HUES64 (cell line): ENCODE results near the gene CD93.
A peak's percentile ranks its signal among the peaks of the same experiment; 100 is the strongest.

ENCODE experiments used
- H3K27ac ChIP-seq: 2 replicates; pipeline ENCODE4 v1.7.0; 2013; ENCODE audit warnings: low read depth, low read length, inconsistent platforms
- H3K27me3 ChIP-seq: 2 replicates; pipeline ENCODE4 v1.6.1; 2013; ENCODE audit warnings: mild to moderate bottlenecking, low read length; ENCODE audit not compliant: insufficient read depth
- H3K36me3 ChIP-seq: 2 replicates; pipeline ENCODE4 v1.6.1; 2013; ENCODE audit warnings: mild to moderate bottlenecking, low read length; ENCODE audit not compliant: insufficient read depth
- H3K4me1 ChIP-seq: 2 replicates; pipeline ENCODE4 v1.6.1; 2013; ENCODE audit warnings: mild to moderate bottlenecking, low read length, moderate library complexity; ENCODE audit not compliant: insufficient read depth
- H3K4me3 ChIP-seq: 2 replicates; pipeline ENCODE4 v1.5.1; 2013; ENCODE audit warnings: mild to moderate bottlenecking, low read length, moderate library complexity
- H3K9ac ChIP-seq: 2 replicates; pipeline ENCODE4 v1.6.1; 2013; ENCODE audit warnings: mild to moderate bottlenecking, low read depth, low read length
- H3K9me3 ChIP-seq: 2 replicates; pipeline ENCODE4 v1.6.1; 2013; ENCODE audit warnings: low read depth, low read length; ENCODE audit not compliant: insufficient read depth
- WGBS: fragments of 150-250, 120-280 bp; methylation state at CpG from one replicate; pipeline ENCODE4 v1.1.7; 2013; ENCODE audit warnings: missing lambda C conversion rate; 5-methylcytosine and 5-hydroxymethylcytosine counted together

Gene CD93

GRCh38 chr20:23039136-23039875, 46.8 kb downstream of the CD93 start:
- WGBS, result 88% methylated on average over 5 of the region's 5 CpGs

GRCh38 chr20:23037017-23037481, 49.1 kb downstream of the CD93 start:
- H3K27ac ChIP-seq, result no peak overlapping the region
- 45% methylated on average over 3 of the region's 3 CpGs for WGBS
- no peak overlapping the region for H3K9ac ChIP-seq
- peaks cover 89% of the 10 kb centered on the region for H3K27me3 ChIP-seq
- H3K36me3 ChIP-seq, result no peaks in the 10 kb centered on the region
- peaks cover 6% of the 10 kb centered on the region; the same call in 1 of the 2 replicates for H3K4me1 ChIP-seq
- no peak overlapping the region for H3K4me3 ChIP-seq
- no peaks in the 10 kb centered on the region for H3K9me3 ChIP-seq

More at GRCh38 chr20:23039136-23039875, 46.8 kb downstream of the CD93 start:
- H3K27ac ChIP-seq, result no peak overlapping the region
- no peaks in the 10 kb centered on the region for H3K9me3 ChIP-seq
- no peaks in the 10 kb centered on the region for H3K36me3 ChIP-seq
- no peak overlapping the region for H3K4me3 ChIP-seq
- H3K27me3 ChIP-seq, result peaks cover 80% of the 10 kb centered on the region
- H3K4me1 ChIP-seq, result peaks cover 17% of the 10 kb centered on the region
- no peak overlapping the region for H3K9ac ChIP-seq

DNA sequence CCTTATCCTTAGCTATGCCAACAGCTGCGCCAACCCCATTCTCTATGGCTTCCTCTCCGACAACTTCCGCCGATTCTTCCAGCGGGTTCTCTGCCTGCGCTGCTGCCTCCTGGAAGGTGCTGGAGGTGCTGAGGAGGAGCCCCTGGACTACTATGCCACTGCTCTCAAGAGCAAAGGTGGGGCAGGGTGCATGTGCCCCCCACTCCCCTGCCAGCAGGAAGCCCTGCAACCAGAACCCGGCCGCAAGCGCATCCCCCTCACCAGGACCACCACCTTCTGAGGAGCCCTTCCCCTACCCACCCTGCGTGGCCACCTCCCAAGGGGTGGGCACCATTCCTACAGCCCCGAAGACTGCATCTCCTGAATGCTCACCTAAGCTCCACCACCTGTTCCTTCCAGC, 49.8 kb downstream of the CD93 start:
- 99% methylated on average over 11 of the region's 11 CpGs for WGBS

DNA sequence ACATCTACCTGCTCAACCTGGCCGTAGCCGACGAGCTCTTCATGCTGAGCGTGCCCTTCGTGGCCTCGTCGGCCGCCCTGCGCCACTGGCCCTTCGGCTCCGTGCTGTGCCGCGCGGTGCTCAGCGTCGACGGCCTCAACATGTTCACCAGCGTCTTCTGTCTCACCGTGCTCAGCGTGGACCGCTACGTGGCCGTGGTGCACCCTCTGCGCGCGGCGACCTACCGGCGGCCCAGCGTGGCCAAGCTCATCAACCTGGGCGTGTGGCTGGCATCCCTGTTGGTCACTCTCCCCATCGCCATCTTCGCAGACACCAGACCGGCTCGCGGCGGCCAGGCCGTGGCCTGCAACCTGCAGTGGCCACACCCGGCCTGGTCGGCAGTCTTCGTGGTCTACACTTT, 50.4 kb downstream of the CD93 start:
- Histone ChIP-seq H3K9me3 (no peaks in the 10 kb centered on the region), H3K4me1 (no peaks in the 10 kb centered on the region), H3K27me3 (peaks cover 81% of the 10 kb centered on the region), H3K9ac (no peak overlapping the region), H3K27ac (no peak overlapping the region), H3K4me3 (peak overlapping the region; percentile 45), H3K36me3 (no peaks in the 10 kb centered on the region)
- WGBS, result 94% methylated on average over 41 of the region's 41 CpGs

More for the DNA sequence above, 49.8 kb downstream of the CD93 start:
- H3K4me1 ChIP-seq, result no peaks in the 10 kb centered on the region
- H3K4me3 ChIP-seq, result no peak overlapping the region
- H3K9ac ChIP-seq, result no peak overlapping the region
- H3K27ac ChIP-seq, result no peak overlapping the region
- no peaks in the 10 kb centered on the region for H3K36me3 ChIP-seq
- no peaks in the 10 kb centered on the region for H3K9me3 ChIP-seq
- peaks cover 83% of the 10 kb centered on the region for H3K27me3 ChIP-seq

GRCh38 chr20:23034721-23035671, 51.1 kb downstream of the CD93 start, which contains the start of gene SSTR4:
TSS of gene SSTR4 (plus strand) at chr20:23035312. CDS start at chr20:23035484, 172 bp downstream.
- no peak within 1 kb of the TSS for H3K27ac ChIP-seq
- WGBS, result 20% methylated on average over 83 of the region's 83 CpGs
- H3K4me3 ChIP-seq, result peak within 1 kb of the TSS; percentile 45
- no peak within 1 kb of the TSS for H3K9ac ChIP-seq
- no peaks in the 10 kb centered on the region for H3K36me3 ChIP-seq
- no peaks in the 10 kb centered on the region for H3K4me1 ChIP-seq
- H3K27me3 ChIP-seq, result peaks cover 74% of the 10 kb centered on the region
- H3K9me3 ChIP-seq, result no peaks in the 10 kb centered on the region

GRCh38 chr20:23033918-23034317, 52.2 kb downstream of the CD93 start:
- Histone ChIP-seq H3K4me3 (no peak overlapping the region), H3K4me1 (no peaks in the 10 kb centered on the region), H3K27ac (no peak overlapping the region), H3K9ac (no peak overlapping the region), H3K36me3 (no peaks in the 10 kb centered on the region), H3K27me3 (peaks cover 74% of the 10 kb centered on the region), H3K9me3 (no peaks in the 10 kb centered on the region)
- whole genome bisulfite sequencing, result 89% methylated on average over 4 of the region's 4 CpGs

- peaks cover 63% of the 10 kb centered on the region for H3K27me3 ChIP-seq
- H3K27ac ChIP-seq, result no peak overlapping the region
- 96% methylated on average over 5 of the region's 5 CpGs for WGBS
- H3K9me3 ChIP-seq, result no peaks in the 10 kb centered on the region
- H3K4me3 ChIP-seq, result no peak overlapping the region
- no peaks in the 10 kb centered on the region for H3K4me1 ChIP-seq
- no peak overlapping the region for H3K9ac ChIP-seq
- no peaks in the 10 kb centered on the region for H3K36me3 ChIP-seq
Observed at GRCh38 chr20:23032750-23033078, 53.4 kb downstream of the CD93 start.

GRCh38 chr20:23032056-23032749, 53.9 kb downstream of the CD93 start:
- H3K4me1 ChIP-seq, result no peaks in the 10 kb centered on the region
- WGBS, result 95% methylated on average over 6 of the region's 6 CpGs
- no peak overlapping the region for H3K9ac ChIP-seq
- H3K9me3 ChIP-seq, result no peaks in the 10 kb centered on the region
- H3K4me3 ChIP-seq, result no peak overlapping the region
- H3K27ac ChIP-seq, result no peak overlapping the region
- no peaks in the 10 kb centered on the region for H3K36me3 ChIP-seq
- peaks cover 58% of the 10 kb centered on the region for H3K27me3 ChIP-seq

GRCh38 chr20:23031346-23031745, 54.8 kb downstream of the CD93 start:
- 95% methylated on average over 6 of the region's 6 CpGs for WGBS
- H3K4me1 ChIP-seq, result no peaks in the 10 kb centered on the region
- H3K27me3 ChIP-seq, result peaks cover 50% of the 10 kb centered on the region

More at GRCh38 chr20:23031346-23031745, 54.8 kb downstream of the CD93 start:
- H3K36me3 ChIP-seq, result no peaks in the 10 kb centered on the region
- no peak overlapping the region for H3K4me3 ChIP-seq
- H3K9me3 ChIP-seq, result no peaks in the 10 kb centered on the region
- H3K9ac ChIP-seq, result no peak overlapping the region
- H3K27ac ChIP-seq, result no peak overlapping the region
